Subcutaneous abdominal adipose tissue (tissue), 5 donors: ENCODE data around the gene MYH11.
"Not testable (repeated sequence)": the region's sequence is repeated elsewhere in the genome, so short reads cannot be mapped to it uniquely, and the experiment has no call there.

Experiments
- H3K27ac ChIP-seq: one replicate; pipeline ENCODE4 v1.7.0; 2013; ENCODE audit warnings: low read depth, mild to moderate bottlenecking, inconsistent platforms, low read length, moderate library complexity
- H3K27me3 ChIP-seq, 5 donors: one replicate each; pipeline ENCODE4 v1.7.0; 2013; ENCODE audit warnings: low read length in 5 of 5, inconsistent platforms in 1 of 5; ENCODE audit not compliant: control insufficient read depth in 5 of 5, insufficient read depth in 4 of 5
- H3K36me3 ChIP-seq, 5 donors: one replicate each; pipeline ENCODE4 v1.7.0; 2013; ENCODE audit warnings: low read length in 5 of 5; ENCODE audit not compliant: control insufficient read depth in 5 of 5, insufficient read depth in 5 of 5
- H3K4me1 ChIP-seq, 5 donors: one replicate each; pipeline ENCODE4 v1.7.0; 2013; ENCODE audit warnings: low read length in 5 of 5, mild to moderate bottlenecking in 3 of 5, moderate library complexity in 1 of 5; ENCODE audit not compliant: control insufficient read depth in 5 of 5, insufficient read depth in 5 of 5
- H3K4me3 ChIP-seq, 5 donors: one replicate each; pipeline ENCODE4 v1.7.0; 2013; ENCODE audit warnings: low read length in 5 of 5, low read depth in 1 of 5
- H3K9ac ChIP-seq, 5 donors: one replicate each; pipeline ENCODE4 v1.7.0; 2013; ENCODE audit warnings: low read length in 5 of 5, mild to moderate bottlenecking in 4 of 5, moderate library complexity in 3 of 5
- H3K9me3 ChIP-seq, 5 donors: one replicate each; pipeline ENCODE4 v1.7.0; 2013; ENCODE audit warnings: low read length in 5 of 5; ENCODE audit not compliant: control insufficient read depth in 5 of 5
- donor health status: healthy.
- donor health status: healthy.
- donor health status: healthy.
- donor health status: healthy.
- donor health status: healthy.

MYH11 gene

GRCh38 chr16:15736529-15736928 lies 120.3 kb downstream of the MYH11 start:
- H3K27me3 ChIP-seq, result no peaks in the 10 kb centered on the region
- peaks cover 0 to 46% (median 2%) of the 10 kb centered on the region in 5 donors for H3K36me3 ChIP-seq
- H3K9me3 ChIP-seq, result peaks cover 0 to 11% (median 8%) of the 10 kb centered on the region in 5 donors
- no peak overlapping the region for H3K4me3 ChIP-seq
- H3K9ac ChIP-seq, result no peak overlapping the region
- no peaks in the 10 kb centered on the region for H3K4me1 ChIP-seq
- no peak overlapping the region for H3K27ac ChIP-seq

GRCh38 chr16:15735610-15736009 lies 121.2 kb downstream of the MYH11 start:
- Histone ChIP-seq H3K36me3 (peaks cover 0 to 38% (median 2%) of the 10 kb centered on the region in 5 donors), H3K4me1 (no peaks in the 10 kb centered on the region)

GRCh38 chr16:15732416-15732815 lies 124.4 kb downstream of the MYH11 start:
- H3K9me3 ChIP-seq, result no peaks in the 10 kb centered on the region
- H3K4me1 ChIP-seq, result no peaks in the 10 kb centered on the region
- no peaks in the 10 kb centered on the region for H3K27me3 ChIP-seq
- peaks cover 0 to 37% (median 2%) of the 10 kb centered on the region in 5 donors for H3K36me3 ChIP-seq
- no peak overlapping the region for H3K4me3 ChIP-seq
- no peak overlapping the region for H3K27ac ChIP-seq
- no peak overlapping the region for H3K9ac ChIP-seq

More at GRCh38 chr16:15735610-15736009, 121.2 kb downstream of the MYH11 start:
- Histone ChIP-seq H3K9me3 (peaks cover 0 to 2% (median 1%) of the 10 kb centered on the region in 5 donors), H3K9ac (no peak overlapping the region), H3K27me3 (no peaks in the 10 kb centered on the region), H3K4me3 (no peak overlapping the region), H3K27ac (no peak overlapping the region)

- H3K4me1 ChIP-seq, result no peaks in the 10 kb centered on the region
- H3K36me3 ChIP-seq, result peaks cover 3 to 43% (median 17%) of the 10 kb centered on the region in 5 donors
- H3K9ac ChIP-seq, result no peak overlapping the region
- no peaks in the 10 kb centered on the region for H3K27me3 ChIP-seq
- H3K27ac ChIP-seq, result no peak overlapping the region
- no peak overlapping the region for H3K4me3 ChIP-seq
- peaks cover 0 to 2% (median 0%) of the 10 kb centered on the region in 5 donors for H3K9me3 ChIP-seq
Observed at GRCh38 chr16:15729152-15729551, 127.7 kb downstream of the MYH11 start.

- not testable (repeated sequence) for H3K4me3 ChIP-seq, H3K27ac ChIP-seq, H3K27me3 ChIP-seq, H3K9me3 ChIP-seq, H3K9ac ChIP-seq, H3K4me1 ChIP-seq
- H3K36me3 ChIP-seq, result peaks cover 3 to 40% (median 20%) of the 10 kb centered on the region in 5 donors
Observed at GRCh38 chr16:15727697-15728096, 129.1 kb downstream of the MYH11 start.

GRCh38 chr16:15726715-15727114 lies 130.1 kb downstream of the MYH11 start:
- Histone ChIP-seq H3K4me3 (no peak overlapping the region), H3K36me3 (peaks cover 3 to 35% (median 20%) of the 10 kb centered on the region in 5 donors), H3K9ac (no peak overlapping the region), H3K4me1 (no peaks in the 10 kb centered on the region), H3K9me3 (peaks cover 0 to 2% (median 0%) of the 10 kb centered on the region in 5 donors), H3K27ac (no peak overlapping the region), H3K27me3 (no peaks in the 10 kb centered on the region)

GRCh38 chr16:15725641-15726240 lies 131.1 kb downstream of the MYH11 start:
- Histone ChIP-seq H3K4me1 (no peaks in the 10 kb centered on the region), H3K36me3 (peaks cover 3 to 42% (median 20%) of the 10 kb centered on the region in 5 donors), H3K4me3 (no peak overlapping the region), H3K27ac (no peak overlapping the region), H3K9me3 (peaks cover 0 to 2% (median 0%) of the 10 kb centered on the region in 5 donors), H3K9ac (no peak overlapping the region), H3K27me3 (no peaks in the 10 kb centered on the region)

GRCh38 chr16:15723808-15724207 lies 133.0 kb downstream of the MYH11 start:
- peaks cover 3 to 54% (median 31%) of the 10 kb centered on the region in 5 donors for H3K36me3 ChIP-seq
- H3K27me3 ChIP-seq, result no peaks in the 10 kb centered on the region
- H3K27ac ChIP-seq, result no peak overlapping the region
- no peak overlapping the region for H3K4me3 ChIP-seq
- peaks cover 0 to 2% (median 0%) of the 10 kb centered on the region in 5 donors for H3K9me3 ChIP-seq
- H3K4me1 ChIP-seq, result no peaks in the 10 kb centered on the region
- H3K9ac ChIP-seq, result no peak overlapping the region

- H3K9ac ChIP-seq, result no peak overlapping the region
- H3K36me3 ChIP-seq, result peaks cover 3 to 63% (median 49%) of the 10 kb centered on the region in 5 donors
- no peak overlapping the region for H3K4me3 ChIP-seq
- no peaks in the 10 kb centered on the region for H3K4me1 ChIP-seq
- peaks cover 0 to 2% (median 0%) of the 10 kb centered on the region in 5 donors for H3K9me3 ChIP-seq
- no peak overlapping the region for H3K27ac ChIP-seq
- no peaks in the 10 kb centered on the region for H3K27me3 ChIP-seq
Observed at GRCh38 chr16:15721018-15721417, 135.8 kb downstream of the MYH11 start.

- Histone ChIP-seq H3K27ac (no peak overlapping the region), H3K27me3 (no peaks in the 10 kb centered on the region), H3K9me3 (no peaks in the 10 kb centered on the region), H3K4me3 (no peak overlapping the region), H3K4me1 (no peaks in the 10 kb centered on the region), H3K9ac (no peak overlapping the region), H3K36me3 (peaks cover 0 to 47% (median 28%) of the 10 kb centered on the region in 5 donors)
Observed at GRCh38 chr16:15716694-15717447, 140.0 kb downstream of the MYH11 start.
